Small intestine (tissue), 7 donors: ENCODE measurements around the gene IGSF9B. TPM values are rescaled to one million over a fixed set of nuclear protein-coding genes. Genes with fewer than 3 reads are reported as not detected.

Experiments used
- DNase-seq, 2 donors: peaks; one replicate each; pipeline versions ENCODE4 v3.0.0 to v3.0.0-alpha.2; 2013
- FAIRE-seq: peaks from 2 replicates; lab custom pipeline; 2012; peaks lifted over from hg19 to GRCh38; lab: Jason Lieb, UNC
- H3K27ac ChIP-seq, 3 donors: one replicate each; pipeline ENCODE4 v1.5.1; 2013; ENCODE audit warnings: low read length in 2 of 3, mild to moderate bottlenecking in 2 of 3, control low read depth in 1 of 3, inconsistent platforms in 1 of 3, low read depth in 1 of 3, moderate library complexity in 1 of 3
- H3K27me3 ChIP-seq, 3 donors: one replicate each; pipeline ENCODE4 v1.6.1; 2013; ENCODE audit warnings: low read length in 3 of 3, inconsistent platforms in 1 of 3; ENCODE audit not compliant: control insufficient read depth in 3 of 3, insufficient read depth in 3 of 3
- H3K36me3 ChIP-seq, 3 donors: one replicate each; pipeline ENCODE4 v1.6.1; 2013; ENCODE audit warnings: low read length in 3 of 3, inconsistent platforms in 1 of 3, low read depth in 1 of 3, mild to moderate bottlenecking in 1 of 3, moderate library complexity in 1 of 3; ENCODE audit not compliant: control insufficient read depth in 3 of 3, insufficient read depth in 2 of 3
- H3K4me1 ChIP-seq, 3 donors: one replicate each; pipeline ENCODE4 v1.6.1; 2013; ENCODE audit warnings: low read length in 2 of 3, inconsistent platforms in 1 of 3, low read depth in 1 of 3, mild to moderate bottlenecking in 1 of 3, moderate library complexity in 1 of 3; ENCODE audit not compliant: control insufficient read depth in 3 of 3, insufficient read depth in 2 of 3
- H3K4me3 ChIP-seq, 3 donors: one replicate each; pipeline ENCODE4 v1.5.1; 2013; ENCODE audit warnings: low read length in 3 of 3, control low read depth in 1 of 3, inconsistent platforms in 1 of 3, low read depth in 1 of 3, mild to moderate bottlenecking in 1 of 3, moderate library complexity in 1 of 3
- H3K9me3 ChIP-seq, 2 donors: one replicate each; pipeline ENCODE4 v1.6.1; 2013; ENCODE audit warnings: low read depth in 1 of 2, low read length in 1 of 2; ENCODE audit not compliant: control insufficient read depth in 2 of 2, insufficient read depth in 1 of 2
- WGBS, 3 donors: extraction: QIAGEN DNeasy Blood & Tissue Kit; methylation state at CpG; one replicate each; pipeline ENCODE4 v1.1.7; 2013; 5-methylcytosine and 5-hydroxymethylcytosine counted together
- polyA plus RNA-seq, 4 donors: library from polyadenylated mRNA; stranded (reverse) in 3 of 4; unstranded in 1 of 4; fragments of 200-250 nt in 3 of 4; fragments of 120-200 nt in 1 of 4; gene quantifications; one replicate each; pipeline versions ENCODE4 v1.2.1 to v1.2.3, GENCODE V29; 2013
- donor health status: healthy with polysubstance abuse.
- donor health status: control.
- donor health status: control.
- donor health status: Bipolar disorder and iron deficiency.
- donor health status: healthy.

IGSF9B gene
- polyA plus RNA-seq, 4 donors: 1.4 to 2.3 (median 2.1) TPM; not detected in 1

DNA sequence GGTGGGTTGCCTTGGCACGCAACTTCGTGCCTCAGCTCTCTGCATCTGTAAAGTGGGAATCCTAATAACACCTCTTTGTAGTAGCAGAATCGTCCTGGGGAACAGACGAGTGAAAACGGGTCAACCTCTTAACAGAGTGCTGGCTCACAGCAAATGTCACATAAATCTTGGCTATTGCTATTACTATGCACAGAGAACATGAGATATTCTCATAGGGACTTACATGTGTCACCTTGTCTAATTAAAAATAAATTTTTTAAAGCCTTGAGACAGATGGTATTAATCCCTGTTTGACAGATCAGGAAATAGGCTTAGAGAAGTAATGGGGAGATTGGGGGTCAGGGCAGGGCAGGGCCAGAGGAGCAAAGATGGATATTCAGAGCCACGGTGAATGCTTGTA, 44.3 kb upstream of the IGSF9B start:
- H3K4me1 ChIP-seq: no peaks in the 10 kb centered on the region
- peaks cover 0 to 2% (median 0%) of the 10 kb centered on the region in 3 donors for H3K27me3 ChIP-seq
- whole genome bisulfite sequencing, 3 donors: 79 to 82% (median 80%) methylated on average over 6 of the region's 6 CpGs
- no peak overlapping the region for H3K27ac ChIP-seq
- FAIRE-seq (no peak), DNase-seq (no peak)
- H3K36me3 ChIP-seq: no peaks in the 10 kb centered on the region
- no peak overlapping the region for H3K4me3 ChIP-seq
- no peaks in the 10 kb centered on the region for H3K9me3 ChIP-seq

DNA sequence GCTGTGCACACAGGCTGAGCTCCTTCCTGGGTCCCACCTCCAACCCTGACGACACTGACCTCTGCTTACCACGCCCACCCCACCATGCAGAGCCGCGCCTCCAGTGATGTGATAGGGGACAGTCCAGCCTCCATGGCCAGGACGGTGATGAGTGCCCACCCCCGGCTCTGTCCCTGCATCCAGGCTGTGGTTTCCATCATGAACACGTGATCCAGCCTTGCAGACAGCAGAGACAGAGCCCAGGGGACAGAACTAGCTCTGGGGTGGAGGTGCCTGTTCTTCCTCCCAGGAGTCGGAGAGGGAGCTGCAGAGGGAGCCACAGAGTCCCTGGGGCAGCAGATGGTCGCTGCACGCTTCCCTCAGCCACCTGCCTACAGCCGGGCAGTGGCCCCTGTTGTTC, 42.6 kb upstream of the IGSF9B start:
- 42 to 64% (median 46%) methylated on average over 11 of the region's 11 CpGs for whole genome bisulfite sequencing, 3 donors
- no peak for DNase-seq
- H3K27ac ChIP-seq: no peak overlapping the region
- H3K27me3 ChIP-seq: no peaks in the 10 kb centered on the region
- H3K4me3 ChIP-seq: no peak overlapping the region
- FAIRE-seq: no peak
- no peaks in the 10 kb centered on the region for H3K36me3 ChIP-seq
- no peaks in the 10 kb centered on the region for H3K4me1 ChIP-seq
- no peaks in the 10 kb centered on the region for H3K9me3 ChIP-seq

DNA sequence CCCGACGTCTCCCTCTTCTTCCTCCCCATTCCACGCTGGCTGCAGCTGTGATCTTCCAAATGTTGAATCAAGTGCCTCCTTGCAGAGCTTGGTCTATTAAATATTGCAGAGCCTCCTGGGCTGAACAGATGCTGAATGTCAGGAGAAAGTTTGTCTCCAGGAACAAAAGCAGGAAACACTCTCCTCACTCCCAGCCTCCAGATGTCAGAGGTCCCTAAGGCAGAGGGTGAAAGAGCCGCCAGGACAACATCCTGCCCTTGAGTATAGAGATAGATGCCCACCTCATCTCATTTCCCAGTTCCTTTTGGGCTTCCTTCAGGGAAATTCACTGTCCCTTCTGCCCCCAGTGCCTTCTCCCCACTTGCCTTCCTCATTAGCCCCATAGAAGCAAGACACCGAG, 40.8 kb upstream of the IGSF9B start:
- Histone ChIP-seq H3K4me1 (no peaks in the 10 kb centered on the region), H3K27me3 (no peaks in the 10 kb centered on the region), H3K27ac (no peak overlapping the region), H3K36me3 (no peaks in the 10 kb centered on the region), H3K9me3 (no peaks in the 10 kb centered on the region), H3K4me3 (no peak overlapping the region)
- 69 to 71% (median 69%) methylated on average over 5 of the region's 5 CpGs for WGBS, 3 donors
- DNase-seq: no peak
- FAIRE-seq: no peak

DNA sequence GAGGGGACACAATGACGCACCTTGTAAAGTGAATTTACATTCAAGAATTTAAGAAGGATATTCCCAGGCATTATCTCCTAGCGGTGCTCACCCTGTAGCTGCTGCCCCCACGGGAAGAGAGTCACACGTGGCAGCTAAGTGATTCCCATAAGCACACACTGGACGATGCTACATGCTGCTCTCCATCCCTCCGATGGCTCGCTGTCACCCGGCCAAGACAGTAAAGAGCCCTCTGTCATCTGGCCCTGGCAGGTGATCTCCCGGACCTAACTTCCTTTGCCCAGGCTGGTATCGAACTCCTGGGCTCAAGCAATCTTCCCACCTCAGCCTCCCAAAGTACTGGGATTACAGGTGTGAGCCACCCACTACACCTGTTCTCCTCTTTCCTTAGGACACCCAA, 39.9 kb upstream of the IGSF9B start:
- Histone ChIP-seq H3K4me1 (no peaks in the 10 kb centered on the region), H3K27ac (no peak overlapping the region), H3K36me3 (no peaks in the 10 kb centered on the region), H3K4me3 (no peak overlapping the region), H3K27me3 (no peaks in the 10 kb centered on the region), H3K9me3 (no peaks in the 10 kb centered on the region)
- no peak for FAIRE-seq
- DNase-seq: no peak
- 77 to 82% (median 77%) methylated on average over 10 of the region's 10 CpGs for WGBS, 3 donors

DNA sequence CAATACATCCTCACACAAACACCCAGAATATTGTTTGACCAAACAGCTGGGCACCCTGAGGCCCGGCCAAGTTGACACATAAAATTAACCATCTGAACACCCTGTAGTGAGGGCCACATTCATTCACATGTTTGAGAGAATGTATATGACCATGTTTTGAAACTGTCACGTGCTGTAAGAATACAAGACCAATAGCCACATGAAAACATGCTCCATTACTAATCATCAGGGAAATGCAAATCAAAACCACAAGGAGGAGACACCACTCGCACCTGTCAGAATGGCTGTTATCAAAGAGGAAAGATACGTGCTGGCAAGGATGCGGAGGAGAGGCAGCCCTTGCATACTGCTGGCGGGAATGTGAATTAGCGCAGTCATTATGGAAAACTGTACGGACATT, 38.3 kb upstream of the IGSF9B start:
- Histone ChIP-seq H3K36me3 (no peaks in the 10 kb centered on the region), H3K9me3 (no peaks in the 10 kb centered on the region), H3K4me1 (no peaks in the 10 kb centered on the region), H3K27ac (no peak overlapping the region), H3K27me3 (peaks cover 0 to 3% (median 0%) of the 10 kb centered on the region in 3 donors), H3K4me3 (no peak overlapping the region)
- 43 to 68% (median 56%) methylated on average over 8 of the region's 8 CpGs for WGBS, 3 donors
- no peak for DNase-seq
- FAIRE-seq: no peak

DNA sequence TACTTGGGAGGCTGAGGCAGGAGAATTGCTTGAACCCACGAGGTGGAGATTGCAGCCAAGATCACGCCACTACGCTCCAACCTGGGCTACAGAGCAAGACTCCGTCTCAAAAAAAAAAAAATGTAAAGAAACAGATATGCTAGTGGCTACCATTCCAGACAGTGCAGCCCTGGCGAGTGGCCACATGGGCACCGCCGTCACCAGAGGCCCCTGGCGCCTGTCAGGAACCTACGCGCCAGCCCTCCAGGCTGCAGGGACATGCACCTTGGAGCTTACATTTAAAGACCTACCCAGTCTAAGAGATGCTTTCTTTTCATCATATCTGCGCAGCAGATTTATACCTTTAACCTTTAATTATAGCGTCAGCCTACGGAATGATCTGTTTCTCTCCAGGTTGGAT, 37.2 kb upstream of the IGSF9B start:
- Histone ChIP-seq H3K36me3 (no peaks in the 10 kb centered on the region), H3K27ac (no peak overlapping the region), H3K4me1 (no peaks in the 10 kb centered on the region), H3K4me3 (no peak overlapping the region), H3K27me3 (peaks cover 0 to 3% (median 0%) of the 10 kb centered on the region in 3 donors), H3K9me3 (no peaks in the 10 kb centered on the region)
- FAIRE-seq (no peak), DNase-seq (no peak)
- WGBS, 3 donors: 89 to 92% (median 91%) methylated on average over 13 of the region's 13 CpGs

DNA sequence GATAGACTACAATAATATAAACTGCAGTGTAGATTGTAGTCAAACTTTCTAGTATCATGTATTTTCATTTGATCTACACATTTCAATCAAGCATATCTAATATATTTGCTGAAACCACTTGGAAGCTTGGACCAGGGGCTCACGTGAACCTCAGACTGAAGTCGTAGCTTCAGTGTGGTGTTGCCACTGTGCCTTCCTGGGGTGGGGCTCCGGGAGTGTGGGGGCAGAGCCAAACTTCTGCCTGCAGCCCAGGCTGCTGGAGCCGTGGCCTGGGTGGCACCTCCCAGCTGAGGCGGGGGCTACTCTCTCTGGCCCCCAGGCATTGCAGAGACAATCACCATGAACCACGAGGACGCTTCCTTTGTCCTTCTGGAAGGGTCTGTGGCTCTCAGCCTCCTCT, 36.3 kb upstream of the IGSF9B start:
- Histone ChIP-seq H3K4me1 (no peaks in the 10 kb centered on the region), H3K27me3 (peaks cover 0 to 3% (median 0%) of the 10 kb centered on the region in 3 donors), H3K27ac (no peak overlapping the region), H3K9me3 (no peaks in the 10 kb centered on the region), H3K36me3 (no peaks in the 10 kb centered on the region), H3K4me3 (no peak overlapping the region)
- DNase-seq (no peak), FAIRE-seq (no peak)
- WGBS, 3 donors: 83 to 84% (median 83%) methylated on average over 7 of the region's 7 CpGs

DNA sequence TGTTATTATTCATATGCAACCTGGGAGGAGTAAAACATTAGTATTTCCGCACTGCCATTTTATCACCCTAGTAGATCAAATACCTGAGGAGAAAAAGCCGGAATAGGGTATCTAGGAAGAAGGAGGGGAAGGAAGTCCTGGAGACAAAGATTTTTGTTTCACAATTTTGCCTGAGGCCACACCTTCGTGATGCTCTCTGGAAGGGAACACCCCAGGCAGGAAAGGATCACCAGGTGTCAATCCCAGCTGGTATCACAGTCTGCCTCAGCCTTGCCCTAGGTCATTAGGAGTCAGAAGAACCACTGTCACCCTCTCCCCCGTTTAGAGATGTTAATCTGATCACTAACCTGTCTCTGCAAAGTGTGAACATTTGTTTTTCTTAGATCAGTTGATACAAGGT, 35.4 kb upstream of the IGSF9B start:
- H3K36me3 ChIP-seq: no peaks in the 10 kb centered on the region
- FAIRE-seq: no peak
- WGBS, 3 donors: 37 to 54% (median 53%) methylated on average over 4 of the region's 4 CpGs

DNA sequence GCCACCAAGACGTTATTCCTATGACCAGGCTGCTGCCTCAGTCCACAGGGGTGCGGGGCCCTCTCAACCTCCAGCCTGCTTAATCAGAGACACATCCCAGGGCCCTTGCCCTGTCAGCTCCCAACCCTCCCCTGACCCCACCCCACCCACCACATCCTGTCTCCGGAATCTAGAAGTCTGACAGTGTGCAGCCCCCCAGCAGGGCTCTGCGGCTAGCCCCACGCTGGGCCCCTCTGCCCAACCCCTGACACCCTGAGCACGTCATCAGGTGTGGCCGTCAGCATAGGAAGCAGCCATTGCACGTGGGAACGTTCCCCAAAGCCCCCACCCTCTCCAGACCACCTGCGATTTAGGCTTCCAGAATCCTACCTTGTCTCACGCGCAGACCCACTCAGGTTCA, 34.3 kb upstream of the IGSF9B start:
- H3K36me3 ChIP-seq: no peaks in the 10 kb centered on the region
- H3K27me3 ChIP-seq: peaks cover 0 to 3% (median under 1%) of the 10 kb centered on the region in 3 donors
- H3K4me1 ChIP-seq: no peaks in the 10 kb centered on the region
- DNase-seq (no peak), FAIRE-seq (no peak)
- no peak overlapping the region for H3K4me3 ChIP-seq
- no peaks in the 10 kb centered on the region for H3K9me3 ChIP-seq
- no peak overlapping the region for H3K27ac ChIP-seq
- 55 to 64% (median 59%) methylated on average over 12 of the region's 12 CpGs for WGBS, 3 donors

More for the DNA sequence above, 35.4 kb upstream of the IGSF9B start:
- H3K4me1 ChIP-seq: no peaks in the 10 kb centered on the region
- H3K27ac ChIP-seq: no peak overlapping the region
- no peaks in the 10 kb centered on the region for H3K9me3 ChIP-seq
- peaks cover 0 to 3% (median 0%) of the 10 kb centered on the region in 3 donors for H3K27me3 ChIP-seq
- H3K4me3 ChIP-seq: no peak overlapping the region
- no peak for DNase-seq
